Karpas-422 (cell line): ENCODE measurements around the gene DYSF. TPM values are rescaled to one million over a fixed set of nuclear protein-coding genes. Genes with fewer than 3 reads are reported as not detected.
"Not testable (repeated sequence)": the region's sequence is repeated elsewhere in the genome, so short reads cannot be mapped to it uniquely, and the experiment has no call there.

Experiments used
- DNase-seq: peaks from one replicate; pipeline ENCODE4 v3.0.0-alpha.2; 2015
- H2AFZ ChIP-seq: fragments of 200-600 bp; sonication (generic); 2 replicates; pipeline ENCODE4 v1.6.1; 2014; ENCODE audit warnings: antibody characterized with exemption, low read length, mixed read lengths
- H3K27ac ChIP-seq: fragments of 200-600 bp; sonication (generic); 2 replicates; pipeline ENCODE4 v1.5.1; 2014; ENCODE audit warnings: mild to moderate bottlenecking, low read length, moderate library complexity
- H3K27me3 ChIP-seq: fragments of 200-600 bp; sonication (generic); 2 replicates; pipeline ENCODE4 v1.6.1; 2014; ENCODE audit warnings: low read length, mixed read lengths
- H3K36me3 ChIP-seq: fragments of 200-600 bp; sonication (generic); 2 replicates; pipeline ENCODE4 v1.6.1; 2014; ENCODE audit warnings: low read length, mixed read lengths; ENCODE audit not compliant: insufficient read depth
- H3K4me1 ChIP-seq: fragments of 200-600 bp; sonication (generic); 2 replicates; pipeline ENCODE4 v1.6.1; 2014; ENCODE audit warnings: mild to moderate bottlenecking, low read length, mixed read lengths
- H3K4me2 ChIP-seq: fragments of 200-600 bp; sonication (generic); 2 replicates; pipeline ENCODE4 v1.6.1; 2014; ENCODE audit warnings: low read length, low read depth, mild to moderate bottlenecking; ENCODE audit not compliant: poor library complexity, severe bottlenecking
- H3K4me3 ChIP-seq: fragments of 200-600 bp; sonication (generic); 2 replicates; pipeline ENCODE4 v1.5.1; 2014; ENCODE audit warnings: mild to moderate bottlenecking, antibody characterized with exemption, low read length, mixed read lengths
- H3K79me2 ChIP-seq: fragments of 200-600 bp; sonication (generic); 2 replicates; pipeline ENCODE4 v1.6.1; 2014; ENCODE audit warnings: mild to moderate bottlenecking, low read length, mixed read lengths
- H3K9ac ChIP-seq: fragments of 200-600 bp; sonication (generic); 2 replicates; pipeline ENCODE4 v1.6.0; 2014; ENCODE audit warnings: low read length
- H3K9me2 ChIP-seq: fragments of 200-600 bp; sonication (generic), shearing (Covaris generic); replicated peaks from 2 replicates; pipeline ENCODE4 v1.6.0; 2014; ENCODE audit warnings: mild to moderate bottlenecking, low read length, moderate library complexity; ENCODE audit not compliant: insufficient read depth
- H3K9me3 ChIP-seq: fragments of 300-700, 200-600 bp; sonication (generic); 2 replicates; pipeline ENCODE4 v1.6.1; 2014; ENCODE audit warnings: low read length, mixed read lengths
- H4K20me1 ChIP-seq: fragments of 200-600 bp; sonication (generic); 2 replicates; pipeline ENCODE4 v1.6.1; 2014; ENCODE audit warnings: mild to moderate bottlenecking, antibody characterized with exemption, low read length, low read depth; ENCODE audit not compliant: insufficient read depth
- total RNA-seq: library from RNA; depleted of rRNA; stranded (reverse); fragments of >200 nt; shearing (Covaris generic); gene quantifications from 2 replicates; pipeline ENCODE4 v1.2.3, GENCODE V29; 2014; ENCODE audit warnings: low replicate concordance

The DYSF gene
- total RNA-seq, 1 experiment from 2014 or later = not detected

DNA sequence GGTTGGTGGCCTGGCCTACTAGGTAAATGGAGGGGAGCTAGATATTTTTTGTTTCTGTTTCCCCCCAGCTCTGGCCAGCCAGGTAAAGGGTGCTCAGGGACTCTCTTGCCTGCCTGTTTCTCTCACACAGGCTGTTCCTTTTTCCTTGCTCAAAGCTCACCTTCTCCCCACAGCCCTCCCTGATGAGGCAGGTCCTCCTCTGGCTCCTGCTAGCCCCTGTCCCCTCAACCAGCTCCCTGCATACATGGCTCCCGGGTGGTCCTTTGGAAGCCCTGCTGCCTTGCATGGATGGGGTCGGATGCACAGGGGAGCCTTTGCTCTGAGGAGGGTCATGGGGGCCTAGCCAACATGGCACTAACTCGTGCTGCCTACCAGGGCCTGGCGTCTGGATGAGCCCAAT lies 27.8 kb downstream of the DYSF start:
- H2AFZ ChIP-seq = no peak overlapping the region
- H3K4me2 ChIP-seq = no peak overlapping the region
- H3K27me3 ChIP-seq = no peaks in the 10 kb centered on the region
- no peak overlapping the region for H3K9ac ChIP-seq
- no peaks in the 10 kb centered on the region for H3K79me2 ChIP-seq
- no peak overlapping the region for H3K27ac ChIP-seq
- H3K9me2 ChIP-seq = no peaks in the 10 kb centered on the region
- H3K36me3 ChIP-seq = no peaks in the 10 kb centered on the region
- H3K4me1 ChIP-seq = peaks cover 11% of the 10 kb centered on the region
- H4K20me1 ChIP-seq = no peaks in the 10 kb centered on the region
- no peak overlapping the region for H3K4me3 ChIP-seq
- no peaks in the 10 kb centered on the region for H3K9me3 ChIP-seq
- no peak for DNase-seq

DNA sequence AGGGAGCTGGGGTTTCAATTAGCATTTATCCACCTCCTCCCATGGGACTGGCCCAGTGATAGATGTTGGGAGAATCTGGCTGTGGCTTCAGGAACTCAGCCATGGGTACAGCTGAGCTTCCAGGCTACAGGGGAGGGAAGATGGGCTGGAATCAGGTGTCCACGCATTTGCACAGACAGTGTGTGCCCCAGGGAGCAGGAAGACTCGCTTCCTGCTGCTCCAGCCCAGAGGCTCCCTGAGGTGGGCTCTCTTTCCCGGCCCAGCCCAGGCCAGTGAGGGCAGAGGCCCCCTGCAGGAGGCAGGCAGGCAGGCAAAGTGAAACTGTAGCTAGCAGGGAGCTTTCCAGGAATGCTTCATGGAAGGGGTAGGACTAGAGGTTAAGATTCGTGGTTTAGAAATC lies 28.7 kb downstream of the DYSF start:
- no peaks in the 10 kb centered on the region for H3K27me3 ChIP-seq
- no peaks in the 10 kb centered on the region for H3K36me3 ChIP-seq
- H2AFZ ChIP-seq = no peak overlapping the region
- no peaks in the 10 kb centered on the region for H3K9me2 ChIP-seq
- H3K9me3 ChIP-seq = no peaks in the 10 kb centered on the region
- DNase-seq = no peak
- H3K79me2 ChIP-seq = no peaks in the 10 kb centered on the region
- no peak overlapping the region for H3K4me2 ChIP-seq
- no peak overlapping the region for H3K4me3 ChIP-seq
- H3K9ac ChIP-seq = no peak overlapping the region
- peaks cover 11% of the 10 kb centered on the region for H3K4me1 ChIP-seq
- H3K27ac ChIP-seq = no peak overlapping the region
- no peaks in the 10 kb centered on the region for H4K20me1 ChIP-seq

DNA sequence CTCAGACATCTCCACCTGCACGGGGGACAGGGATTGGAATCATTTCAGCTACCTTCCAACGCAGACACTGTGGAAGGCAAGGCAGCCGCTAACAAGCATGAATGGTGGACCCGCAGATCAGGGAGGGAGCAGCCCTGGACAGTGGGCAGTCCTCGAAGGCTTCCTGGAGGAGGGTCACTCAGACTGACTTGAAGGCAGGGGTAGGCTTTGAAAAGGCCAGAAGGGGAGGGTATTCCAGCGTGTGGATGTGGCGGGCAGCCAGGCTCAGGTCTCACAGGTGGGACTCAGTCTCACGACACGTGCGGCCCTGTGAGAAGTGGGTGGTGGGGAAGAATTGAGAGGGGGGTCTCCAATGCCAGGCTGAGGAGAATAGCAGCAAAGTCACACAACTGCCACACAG lies 29.9 kb downstream of the DYSF start:
- Histone ChIP-seq H3K4me1 (no peaks in the 10 kb centered on the region), H3K9me2 (no peaks in the 10 kb centered on the region), H3K4me2 (no peak overlapping the region), H3K9ac (no peak overlapping the region), H3K79me2 (no peaks in the 10 kb centered on the region), H3K4me3 (no peak overlapping the region), H3K36me3 (no peaks in the 10 kb centered on the region), H3K27ac (no peak overlapping the region), H4K20me1 (no peaks in the 10 kb centered on the region), H3K9me3 (no peaks in the 10 kb centered on the region), H2AFZ (no peak overlapping the region), H3K27me3 (no peaks in the 10 kb centered on the region)
- DNase-seq = no peak

DNA sequence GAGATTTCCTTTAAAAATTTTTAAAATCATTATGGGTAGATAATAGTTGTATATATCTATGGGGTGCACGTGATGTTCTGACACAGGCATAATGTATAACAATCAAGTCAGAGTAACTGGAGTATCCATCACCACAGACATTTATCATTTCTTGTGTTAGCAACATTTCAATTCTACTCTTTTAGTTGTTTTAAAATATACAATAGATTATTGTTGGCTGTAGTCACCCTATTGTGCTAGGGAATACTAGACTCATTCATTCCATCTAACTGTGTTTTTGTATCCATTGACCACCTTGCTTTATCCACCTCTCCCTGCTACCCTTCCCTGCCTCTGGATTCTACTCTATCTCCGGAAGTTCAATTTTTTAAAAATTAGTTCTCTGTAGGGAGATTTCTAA lies 31.0 kb downstream of the DYSF start:
- Histone ChIP-seq H3K4me3 (no peak overlapping the region), H3K27ac (no peak overlapping the region), H4K20me1 (no peaks in the 10 kb centered on the region), H3K79me2 (no peaks in the 10 kb centered on the region), H3K9ac (no peak overlapping the region), H3K9me2 (no peaks in the 10 kb centered on the region), H3K36me3 (no peaks in the 10 kb centered on the region), H3K27me3 (no peaks in the 10 kb centered on the region), H3K4me2 (no peak overlapping the region), H2AFZ (no peak overlapping the region), H3K4me1 (0 out of 2 replicates have a peak, but pooled peaks cover 2% of the 10 kb centered on the region), H3K9me3 (no peaks in the 10 kb centered on the region)
- DNase-seq = no peak

DNA sequence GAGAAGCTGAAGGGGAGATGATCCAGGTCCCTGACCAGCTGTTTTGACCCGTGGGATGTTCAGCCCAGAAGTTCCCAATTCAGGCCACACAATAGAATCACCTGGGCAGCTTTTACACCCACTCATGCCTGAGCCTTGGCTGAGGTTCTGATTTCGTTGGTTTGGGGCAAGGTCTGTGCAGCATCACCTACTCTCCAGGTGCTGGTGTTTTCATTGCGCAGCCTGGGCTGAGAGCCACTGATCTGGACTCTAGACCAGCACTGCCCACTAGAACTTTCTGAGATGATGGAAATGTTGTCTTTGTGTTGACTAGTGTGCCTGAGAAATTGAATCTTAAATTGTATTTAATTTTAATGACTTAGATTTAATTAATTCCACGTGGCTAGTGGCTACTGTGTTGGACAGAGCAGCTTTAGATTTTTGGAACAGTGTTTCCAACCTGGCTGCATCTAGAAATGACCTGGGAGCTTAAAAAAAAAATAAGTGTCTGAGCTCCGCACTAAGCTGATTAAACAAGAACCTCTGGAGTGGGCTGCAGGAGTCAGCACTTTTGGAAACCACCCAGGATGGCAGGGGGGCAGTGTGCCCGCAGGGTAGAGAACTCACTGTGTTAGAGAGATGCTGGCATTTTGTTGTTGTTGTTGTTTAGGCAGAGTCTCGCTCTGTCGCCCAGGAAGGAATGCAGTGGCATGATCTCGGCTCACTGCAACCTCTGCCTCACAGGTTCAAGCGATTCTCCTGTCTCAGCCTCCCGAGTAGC lies 33.7 kb downstream of the DYSF start:
- Histone ChIP-seq H3K27me3 (no peaks in the 10 kb centered on the region), H4K20me1 (no peaks in the 10 kb centered on the region), H3K9ac (no peak overlapping the region), H3K4me2 (no peak overlapping the region), H3K79me2 (no peaks in the 10 kb centered on the region), H3K27ac (no peak overlapping the region), H3K4me1 (0 out of 2 replicates have a peak, but pooled peaks cover 3% of the 10 kb centered on the region), H3K9me2 (no peaks in the 10 kb centered on the region), H3K4me3 (no peak overlapping the region), H3K9me3 (no peaks in the 10 kb centered on the region), H3K36me3 (no peaks in the 10 kb centered on the region), H2AFZ (no peak overlapping the region)
- DNase-seq = no peak

DNA sequence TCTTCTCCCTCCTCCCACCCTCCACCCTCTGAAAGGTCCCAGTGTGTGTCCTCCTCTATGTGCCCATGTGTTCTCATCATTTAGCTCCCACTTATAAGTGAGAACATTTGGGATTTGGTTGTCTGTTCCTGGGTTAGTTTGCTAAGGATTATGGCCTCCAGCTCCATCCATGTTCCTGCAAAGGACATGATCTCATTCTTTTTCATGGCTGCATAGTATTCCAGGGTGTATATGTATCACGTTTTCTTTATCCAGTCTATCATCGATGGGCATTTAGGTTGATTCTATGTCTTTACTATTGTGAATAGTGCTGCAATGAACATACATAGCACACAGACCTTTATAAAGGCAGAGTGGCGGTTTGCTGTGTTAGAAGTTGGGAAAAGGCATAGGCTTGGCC lies 38.2 kb downstream of the DYSF start:
- not testable (repeated sequence) for H2AFZ ChIP-seq, DNase-seq, H3K4me1 ChIP-seq, H3K4me3 ChIP-seq, H3K9ac ChIP-seq, H3K27me3 ChIP-seq, H3K9me2 ChIP-seq, H3K9me3 ChIP-seq, H3K79me2 ChIP-seq, H3K4me2 ChIP-seq, H4K20me1 ChIP-seq, H3K27ac ChIP-seq, H3K36me3 ChIP-seq

DNA sequence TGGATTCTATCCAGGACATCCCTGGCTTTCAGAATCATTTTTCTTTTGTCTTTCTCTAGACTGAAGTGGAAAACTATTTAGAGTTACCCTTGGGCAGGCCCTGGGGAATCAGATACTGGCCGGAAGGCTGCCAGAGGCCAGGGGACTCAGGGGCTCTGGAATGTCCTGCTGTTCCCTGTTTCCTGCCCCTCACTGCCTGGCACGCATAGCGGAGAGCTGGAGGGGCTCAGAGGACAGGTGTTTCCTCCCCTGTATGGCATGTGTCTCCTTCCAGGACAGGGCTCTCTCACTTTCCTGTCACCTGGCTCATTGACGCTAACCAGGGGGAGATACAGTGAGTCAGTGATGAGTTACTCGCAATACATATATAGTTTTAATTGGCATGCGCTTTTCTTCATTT lies 38.8 kb downstream of the DYSF start:
- H3K27ac ChIP-seq = no peak overlapping the region

DNA sequence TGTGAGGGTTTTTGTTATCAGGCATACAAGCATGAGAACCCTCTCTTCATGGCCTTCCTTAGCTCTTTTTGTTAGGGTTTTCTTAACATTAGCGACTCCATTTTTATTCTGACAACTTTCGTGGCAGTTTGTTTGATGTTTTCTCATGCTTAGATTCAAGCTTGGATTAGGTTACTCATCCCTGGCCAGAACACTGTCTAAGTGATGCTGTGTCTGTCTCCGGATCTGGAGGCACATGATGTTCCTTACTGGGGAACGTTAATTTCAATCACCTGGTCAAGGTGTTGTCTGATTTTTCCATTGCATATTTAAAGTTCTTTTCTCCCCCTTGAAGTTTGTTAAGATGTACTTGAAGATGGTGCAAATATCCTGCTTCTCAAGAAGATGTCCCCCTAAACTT lies 40.7 kb downstream of the DYSF start:
- Histone ChIP-seq H3K4me3 (no peak overlapping the region), H3K79me2 (no peaks in the 10 kb centered on the region), H3K9me2 (no peaks in the 10 kb centered on the region), H3K9ac (no peak overlapping the region), H2AFZ (no peak overlapping the region), H3K27me3 (peaks cover 5% of the 10 kb centered on the region; the same call in 1 of the 2 replicates), H4K20me1 (no peaks in the 10 kb centered on the region), H3K4me1 (0 out of 2 replicates have a peak, but pooled peaks cover 3% of the 10 kb centered on the region), H3K9me3 (no peaks in the 10 kb centered on the region), H3K36me3 (no peaks in the 10 kb centered on the region), H3K27ac (no peak overlapping the region), H3K4me2 (no peak overlapping the region)
- DNase-seq = no peak

More for the DNA sequence above, 38.8 kb downstream of the DYSF start:
- Histone ChIP-seq H3K9me2 (no peaks in the 10 kb centered on the region), H3K79me2 (no peaks in the 10 kb centered on the region), H3K4me3 (no peak overlapping the region), H3K9me3 (no peaks in the 10 kb centered on the region), H3K4me1 (0 out of 2 replicates have a peak, but pooled peaks cover 3% of the 10 kb centered on the region), H3K4me2 (no peak overlapping the region), H3K27me3 (peaks cover 5% of the 10 kb centered on the region; the same call in 1 of the 2 replicates), H3K9ac (no peak overlapping the region), H3K36me3 (no peaks in the 10 kb centered on the region), H2AFZ (no peak overlapping the region), H4K20me1 (no peaks in the 10 kb centered on the region)
- DNase-seq = no peak
